ENCODE results near the gene FAM234A.

- no peak for TF ChIP-seq POLR2A (IDR thresholded peaks at IDR 0.05; ENCODE audit: low read depth, low read length)
- no peak for TF ChIP-seq TAF1 (IDR thresholded peaks at IDR 0.05; ENCODE audit: borderline replicate concordance, low read depth, low read length)
- no peak for TF ChIP-seq POLR2AphosphoS5 (IDR thresholded peaks at IDR 0.05; ENCODE audit: low read depth, low read length)
Observed at GRCh38 chr16:262121-262745, 27.6 kb downstream of the FAM234A start.
